ENCODE measurements around the gene C16orf95.

C16orf95 gene

GRCh38 chr16:87273471-87274030 lies 43.6 kb downstream of the C16orf95 start:
- TF ChIP-seq MYC (IDR thresholded peaks at IDR 0.05; ENCODE audit: low read depth, low read length), result no peak
- no peak for TF ChIP-seq CTCF (IDR thresholded peaks at IDR 0.05; ENCODE audit: low read depth, low read length)
- no peak overlapping the region for H3K4me3 ChIP-seq (ENCODE audit: low read depth, low read length)
- no peak for DNase-seq (ENCODE audit: low read depth)

DNA sequence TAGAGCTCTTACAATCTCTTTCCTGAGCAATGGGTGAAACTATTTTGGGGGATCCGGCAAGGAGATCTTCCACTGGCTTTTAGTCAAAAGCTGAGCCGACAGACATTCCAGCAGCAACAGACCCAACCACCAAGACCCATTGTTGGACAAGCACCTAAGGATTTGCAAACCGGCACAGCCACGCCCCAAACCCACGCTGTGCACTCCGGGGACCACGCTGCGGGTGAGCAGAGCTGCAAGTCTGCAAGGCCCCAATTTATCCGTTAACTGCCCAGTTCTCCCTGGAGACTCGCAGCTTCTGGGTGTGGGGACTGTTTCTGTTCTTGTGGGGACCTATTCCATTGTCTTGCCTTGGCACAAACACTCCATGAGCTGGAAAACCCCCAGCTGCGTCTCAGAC lies 45.9 kb downstream of the C16orf95 start:
- H3K4me3 ChIP-seq (ENCODE audit: low read depth, low read length), result peak overlapping the region; percentile 42
- peak; percentile 97 for DNase-seq (ENCODE audit: low read depth)
- TF ChIP-seq POLR2A (IDR thresholded peaks at IDR 0.05; ENCODE audit: extremely low read depth, insufficient read length) (no peak), MYC (IDR thresholded peaks at IDR 0.05; ENCODE audit: low read depth, low read length) (no peak), CTCF (IDR thresholded peaks at IDR 0.05; ENCODE audit: low read depth, low read length) (no peak), MAX (IDR thresholded peaks at IDR 0.05; ENCODE audit: low read depth, low read length) (no peak)

GRCh38 chr16:87267566-87267965 lies 49.6 kb downstream of the C16orf95 start:
- TF ChIP-seq CTCF (IDR thresholded peaks at IDR 0.05; ENCODE audit: low read depth, low read length) (no peak), POLR2A (IDR thresholded peaks at IDR 0.05; ENCODE audit: extremely low read depth, insufficient read length) (no peak), MAX (IDR thresholded peaks at IDR 0.05; ENCODE audit: low read depth, low read length) (no peak), MYC (IDR thresholded peaks at IDR 0.05; ENCODE audit: low read depth, low read length) (no peak)
- H3K4me3 ChIP-seq (ENCODE audit: low read depth, low read length), result no peak overlapping the region
- no peak for DNase-seq (ENCODE audit: low read depth)

GRCh38 chr16:87266846-87267245 lies 50.3 kb downstream of the C16orf95 start:
- no peak overlapping the region for H3K4me3 ChIP-seq (ENCODE audit: low read depth, low read length)
- DNase-seq (ENCODE audit: low read depth), result no peak
- TF ChIP-seq MAX (IDR thresholded peaks at IDR 0.05; ENCODE audit: low read depth, low read length) (no peak), POLR2A (IDR thresholded peaks at IDR 0.05; ENCODE audit: extremely low read depth, insufficient read length) (no peak)

- TF ChIP-seq CTCF (IDR thresholded peaks at IDR 0.05; ENCODE audit: low read depth, low read length) (no peak), POLR2A (IDR thresholded peaks at IDR 0.05; ENCODE audit: extremely low read depth, insufficient read length) (no peak), MYC (IDR thresholded peaks at IDR 0.05; ENCODE audit: low read depth, low read length) (no peak), MAX (IDR thresholded peaks at IDR 0.05; ENCODE audit: low read depth, low read length) (no peak)
- no peak overlapping the region for H3K4me3 ChIP-seq (ENCODE audit: low read depth, low read length)
Measured at GRCh38 chr16:87265261-87265660, 51.9 kb downstream of the C16orf95 start.

GRCh38 chr16:87264634-87265033 lies 52.6 kb downstream of the C16orf95 start:
- H3K4me3 ChIP-seq (ENCODE audit: low read depth, low read length), result no peak overlapping the region
- no peak for TF ChIP-seq CTCF (IDR thresholded peaks at IDR 0.05; ENCODE audit: low read depth, low read length)
- no peak for TF ChIP-seq MAX (IDR thresholded peaks at IDR 0.05; ENCODE audit: low read depth, low read length)
- TF ChIP-seq MYC (IDR thresholded peaks at IDR 0.05; ENCODE audit: low read depth, low read length), result no peak
- no peak for TF ChIP-seq POLR2A (IDR thresholded peaks at IDR 0.05; ENCODE audit: extremely low read depth, insufficient read length)
- DNase-seq (ENCODE audit: low read depth), result no peak

More at GRCh38 chr16:87265261-87265660, 51.9 kb downstream of the C16orf95 start:
- no peak for DNase-seq (ENCODE audit: low read depth)
